Embryonic facial prominence (tissue), 1 donor: ENCODE data around the gene SAMM50.

Experiments
- DNase-seq: peaks from one replicate; pipeline ENCODE4 v3.0.0-alpha.2; 2016; ENCODE audit errors: extremely low spot score

The SAMM50 gene

DNA sequence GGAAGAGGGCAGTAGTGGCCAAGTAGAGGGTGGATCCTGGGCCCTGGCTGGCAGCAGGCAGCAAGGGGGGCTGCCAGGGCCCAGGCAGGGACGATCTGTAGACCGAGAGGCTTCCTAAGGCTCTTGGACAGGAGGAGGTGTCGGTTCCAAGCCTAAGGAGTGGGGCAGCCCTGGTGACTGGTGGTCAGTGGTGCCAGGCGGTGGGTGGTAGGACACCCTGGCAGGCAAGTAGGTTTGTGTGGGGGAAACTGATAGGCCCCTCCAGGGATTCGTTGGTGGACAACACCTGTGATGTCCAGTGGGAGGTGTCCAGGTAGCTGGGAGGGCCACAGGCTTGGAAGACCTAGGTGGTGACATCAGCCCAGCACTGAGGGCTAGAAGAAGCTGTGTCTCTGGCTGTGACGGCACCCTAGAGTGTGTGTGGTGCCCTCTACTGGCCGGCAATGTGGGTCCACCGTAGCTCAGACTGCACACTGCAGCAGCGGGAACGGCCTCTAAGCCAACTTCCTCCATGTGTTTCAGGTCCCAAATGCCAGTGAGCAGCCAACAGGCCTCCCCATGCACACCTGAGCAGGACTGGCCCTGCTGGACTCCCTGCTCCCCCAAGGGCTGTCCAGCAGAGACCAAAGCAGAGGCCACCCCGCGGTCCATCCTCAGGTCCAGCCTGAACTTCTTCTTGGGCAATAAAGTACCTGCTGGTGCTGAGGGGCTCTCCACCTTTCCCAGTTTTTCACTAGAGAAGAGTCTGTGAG lies 9.4 kb upstream of the SAMM50 start:
- DNase-seq, result no peak

GRCh38 chr22:43946384-43946667 lies 8.9 kb upstream of the SAMM50 start:
- DNase-seq, result no peak

GRCh38 chr22:43948836-43949406 lies 6.3 kb upstream of the SAMM50 start:
- DNase-seq, result no peak

DNA sequence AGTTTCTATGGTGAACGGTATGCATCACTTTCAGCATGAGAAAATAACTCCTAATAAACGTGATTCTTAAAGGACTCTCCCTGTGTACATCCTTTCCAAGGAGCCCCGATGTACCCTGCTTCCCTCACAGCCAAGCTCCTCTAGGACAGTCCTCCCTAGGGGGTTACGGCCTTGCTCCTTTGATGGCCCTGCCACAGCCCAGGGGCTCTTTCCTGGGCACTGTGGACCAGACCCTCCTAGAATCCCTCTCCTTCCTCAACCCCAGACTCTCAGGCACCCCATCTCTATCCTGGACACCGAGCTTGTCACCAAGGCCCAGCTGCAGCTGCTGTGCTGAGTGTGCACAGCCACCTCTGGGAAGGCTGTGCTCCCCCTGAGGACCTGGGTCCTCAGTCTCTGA lies 3.9 kb upstream of the SAMM50 start:
- no peak for DNase-seq

DNA sequence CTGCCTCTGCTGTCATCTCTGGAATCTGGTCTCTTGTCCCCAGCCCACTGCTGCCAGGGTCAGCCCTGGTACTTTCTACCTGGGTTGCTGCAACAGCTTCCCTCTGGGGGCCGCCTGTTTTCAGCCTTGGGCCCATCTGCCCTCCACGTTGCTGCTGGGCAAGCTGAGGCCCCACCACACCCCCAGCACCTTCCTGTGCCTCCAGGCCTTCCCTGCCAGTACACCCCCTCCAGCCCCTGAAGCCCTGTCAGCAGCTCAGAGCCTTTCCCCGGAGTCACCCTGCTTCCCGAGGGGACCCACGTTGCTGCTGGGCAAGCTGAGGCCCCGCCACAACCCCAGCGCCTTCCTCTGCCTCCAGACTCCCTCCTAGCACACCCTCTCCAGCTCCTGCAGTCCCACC lies 3.3 kb upstream of the SAMM50 start:
- DNase-seq, result no peak

- no peak for DNase-seq
Observed at GRCh38 chr22:43953988-43954785, 1.1 kb upstream of the SAMM50 start.

DNA sequence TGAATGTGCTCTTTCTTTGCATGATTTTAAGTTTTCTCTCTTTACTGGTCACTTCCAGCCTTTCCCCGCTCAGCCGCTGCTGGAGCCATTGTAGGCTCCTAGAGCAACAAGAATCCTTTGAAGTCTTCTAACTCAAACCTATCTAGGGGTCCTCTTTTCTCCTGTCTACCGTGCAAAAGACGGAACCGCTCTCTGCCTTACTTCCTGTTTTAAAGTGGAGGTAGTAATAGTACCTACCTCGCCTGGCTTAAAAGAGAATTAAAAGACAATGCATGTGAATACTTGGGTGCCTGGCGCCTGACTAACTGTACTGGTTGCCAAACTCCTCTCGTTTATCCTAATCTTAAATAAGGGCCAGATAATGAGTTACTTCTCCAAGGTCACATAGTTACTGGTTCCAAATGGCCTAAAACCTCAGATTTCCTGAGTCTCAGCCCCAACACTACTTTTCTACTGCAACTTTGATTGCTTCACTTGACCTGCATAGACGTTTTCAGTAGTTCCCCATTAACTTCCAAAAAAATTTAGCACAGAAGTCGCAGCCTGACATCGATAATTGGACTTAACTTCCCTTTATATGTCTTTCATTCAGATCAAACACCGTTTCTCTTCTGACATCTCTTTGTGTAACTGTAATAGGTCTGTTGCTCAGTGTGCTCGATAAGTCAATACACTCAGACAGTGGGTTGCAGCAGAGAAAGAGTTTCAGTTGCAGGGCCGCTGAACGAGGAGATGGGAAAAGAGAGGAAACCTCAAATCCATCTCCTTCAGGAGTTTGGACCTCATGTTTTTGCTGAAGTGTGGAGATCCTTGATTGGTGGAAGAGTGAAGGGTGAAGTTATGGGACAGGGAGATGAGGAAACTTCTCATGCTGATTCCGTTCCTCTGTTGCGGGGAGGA lies 891 bp downstream of the SAMM50 start:
- no peak for DNase-seq

DNA sequence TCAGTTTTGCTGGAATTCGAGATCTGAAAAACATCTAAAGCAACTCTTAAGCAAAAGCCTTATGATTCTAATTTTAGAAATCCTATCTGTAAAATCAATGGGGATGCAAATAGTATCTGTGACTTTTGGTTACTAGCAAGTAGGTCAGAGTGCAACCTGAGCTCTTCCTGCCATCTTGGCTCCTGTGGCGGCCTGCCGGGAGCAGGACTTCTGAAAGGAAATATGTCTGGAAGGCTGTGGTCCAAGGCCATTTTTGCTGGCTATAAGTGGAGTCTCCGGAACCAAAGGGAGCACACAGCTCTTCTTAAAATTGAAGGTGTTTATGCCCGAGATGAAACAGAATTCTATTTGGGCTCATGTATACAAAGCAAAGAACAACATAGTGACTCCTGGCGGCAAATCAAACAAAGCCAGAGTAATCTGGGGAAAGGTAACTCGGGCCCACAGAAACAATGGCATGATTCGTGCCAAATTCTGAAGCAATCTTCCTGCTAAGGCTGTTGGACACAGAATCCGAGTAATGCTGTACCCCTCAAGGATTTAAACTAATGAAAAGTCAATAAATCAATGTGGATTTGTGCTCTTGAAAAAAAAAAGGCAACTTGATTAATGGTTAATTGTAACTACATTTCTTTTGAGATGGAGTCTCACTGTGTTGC lies 1.7 kb downstream of the SAMM50 start:
- DNase-seq, result no peak

- no peak for DNase-seq
Observed at GRCh38 chr22:43957871-43958270, 2.6 kb downstream of the SAMM50 start.

DNA sequence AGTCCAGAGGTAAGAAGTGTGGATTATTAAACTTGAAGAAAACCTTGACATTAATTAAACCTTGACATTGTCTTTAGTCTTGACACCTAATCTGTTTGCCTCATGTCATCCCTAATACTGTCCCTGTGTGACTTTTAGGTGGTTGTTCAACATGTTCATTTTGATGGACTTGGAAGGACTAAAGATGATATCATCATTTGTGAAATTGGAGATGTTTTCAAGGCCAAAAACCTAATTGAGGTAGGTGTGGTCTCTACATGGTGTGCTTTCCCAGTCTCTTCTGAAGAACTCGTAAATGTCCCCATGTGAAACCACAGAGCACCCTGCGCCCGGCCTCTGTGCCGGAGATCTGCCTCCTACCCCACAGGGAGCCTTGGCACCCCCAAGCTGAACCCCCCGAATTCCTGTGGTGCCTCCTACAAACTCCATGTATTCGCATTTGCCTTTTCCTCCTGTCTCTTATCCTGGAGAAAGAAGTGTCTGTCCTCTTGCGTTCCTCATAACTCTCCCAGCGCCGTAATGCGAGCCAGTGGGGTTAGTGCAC lies 9.1 kb downstream of the SAMM50 start:
- DNase-seq, result no peak

DNA sequence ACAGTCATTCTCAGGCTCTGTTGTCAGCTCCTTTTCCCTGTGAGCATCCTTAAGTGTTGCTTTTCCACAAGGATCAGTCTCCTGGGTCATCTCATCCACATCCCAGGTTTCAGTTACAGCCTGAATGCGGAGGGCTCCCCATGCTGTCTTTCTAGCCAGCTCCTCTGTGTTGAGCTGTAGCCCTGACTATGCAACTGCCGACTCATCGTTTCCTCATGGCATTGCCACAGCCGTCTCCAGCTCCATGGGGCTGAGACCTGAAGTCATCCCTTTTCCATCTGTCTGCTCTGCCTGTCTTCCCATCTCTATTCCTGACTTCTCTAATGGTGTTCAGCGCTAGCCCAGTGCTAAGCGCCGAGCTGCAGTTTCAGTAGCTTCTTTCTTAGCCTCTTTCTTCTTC lies 11.8 kb downstream of the SAMM50 start:
- no peak for DNase-seq

DNA sequence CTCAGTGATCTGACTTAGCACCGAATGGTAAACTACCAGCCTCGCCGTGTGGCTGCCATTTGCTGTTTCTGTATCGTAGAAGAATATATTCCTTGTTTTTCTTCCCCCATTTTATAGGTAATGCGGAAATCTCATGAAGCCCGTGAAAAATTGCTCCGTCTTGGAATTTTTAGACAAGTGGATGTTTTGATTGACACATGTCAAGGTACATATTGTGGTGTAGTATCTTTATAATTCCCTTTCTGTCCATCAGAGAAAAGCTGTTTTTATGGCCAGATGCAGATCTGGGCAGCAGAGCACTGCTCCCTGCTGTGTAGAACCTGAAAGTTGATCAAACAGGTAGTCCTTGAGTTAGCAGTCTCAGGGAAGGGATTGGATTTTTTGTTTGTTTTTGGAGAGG lies 13.4 kb downstream of the SAMM50 start:
- DNase-seq, result no peak

GRCh38 chr22:43969021-43969878 lies 14.0 kb downstream of the SAMM50 start:
- DNase-seq, result no peak

DNA sequence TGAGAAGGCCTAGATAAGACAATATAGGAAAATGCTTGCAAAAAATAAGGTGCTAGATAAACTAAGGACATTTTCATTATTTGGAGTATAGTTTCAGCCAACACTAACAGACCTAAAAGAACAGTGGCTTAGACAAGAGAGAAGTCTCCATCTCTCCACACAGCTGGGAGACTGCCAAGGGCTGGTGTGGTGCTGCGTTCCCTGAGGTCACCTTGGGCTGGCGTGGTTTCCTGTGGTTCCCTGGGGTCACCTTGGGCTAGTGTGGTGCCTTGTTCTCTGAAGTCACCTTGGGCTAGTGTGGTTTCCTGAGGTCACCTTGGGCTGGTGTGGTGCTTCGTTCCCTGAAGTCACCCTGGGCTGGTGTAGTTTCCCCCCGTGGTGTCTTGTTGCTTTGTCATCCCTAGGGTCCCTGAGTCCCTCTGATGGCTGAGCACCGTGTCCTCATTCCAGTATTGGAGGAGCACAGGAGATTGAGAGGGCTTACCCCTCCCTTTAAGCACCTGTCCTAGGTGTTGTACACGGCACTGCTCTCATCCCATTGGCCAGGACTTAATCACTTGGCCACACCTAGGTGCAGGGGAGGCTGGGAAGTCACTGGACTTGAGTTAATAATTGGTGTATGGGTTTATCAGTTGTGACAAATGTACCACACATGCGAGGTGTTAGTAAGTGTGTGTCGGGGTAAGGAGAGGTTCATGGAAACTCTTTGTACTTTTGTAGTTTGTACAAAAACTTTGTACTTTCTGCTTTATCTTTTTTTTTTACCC lies 14.9 kb downstream of the SAMM50 start:
- no peak for DNase-seq

- no peak for DNase-seq
Observed at GRCh38 chr22:43971112-43971511, 15.9 kb downstream of the SAMM50 start.

DNA sequence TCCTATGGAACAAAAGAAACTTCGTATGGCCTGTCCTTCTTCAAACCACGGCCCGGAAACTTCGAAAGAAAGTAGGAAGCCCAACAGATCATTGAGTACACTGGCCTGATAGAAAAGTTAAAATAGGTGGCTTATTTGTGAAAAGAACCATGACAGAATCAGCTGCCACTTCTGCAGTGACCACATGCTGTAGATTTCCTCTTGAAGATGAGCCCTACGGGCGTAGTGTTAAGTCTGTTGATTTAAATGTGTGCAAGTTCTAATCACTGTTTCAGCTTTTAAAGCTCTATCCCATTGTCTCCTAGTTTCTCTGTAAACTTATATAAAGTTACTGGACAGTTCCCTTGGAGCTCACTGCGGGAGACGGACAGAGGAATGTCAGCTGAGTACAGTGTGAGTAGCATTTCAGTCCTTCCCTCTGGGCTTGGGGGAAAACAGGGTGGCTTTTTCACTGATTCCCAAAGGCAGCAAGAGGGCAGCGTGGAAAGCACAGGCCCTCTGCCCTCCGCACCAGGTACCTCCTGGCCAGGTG lies 17.8 kb downstream of the SAMM50 start:
- DNase-seq, result no peak

GRCh38 chr22:43974028-43974545 lies 18.8 kb downstream of the SAMM50 start:
- no peak for DNase-seq

DNA sequence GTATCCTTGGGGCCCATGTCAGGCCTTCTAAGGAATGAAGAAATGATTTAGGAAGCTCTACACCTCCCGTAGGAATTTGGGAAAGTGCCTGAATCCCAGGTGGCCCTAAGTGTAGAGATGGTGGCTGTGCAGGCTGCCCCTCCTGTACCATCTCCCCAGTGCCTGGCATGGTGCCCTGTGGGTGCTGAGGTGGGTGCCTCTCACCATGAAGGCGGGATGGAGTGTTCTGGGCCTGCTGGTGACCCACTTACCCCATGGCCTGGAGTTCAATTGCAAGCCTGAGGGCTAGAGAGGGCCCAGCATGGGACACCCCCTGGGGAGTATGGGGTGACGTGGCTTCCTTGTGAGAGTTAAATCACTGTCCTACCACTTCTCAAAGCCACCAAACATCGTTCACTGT lies 19.8 kb downstream of the SAMM50 start:
- DNase-seq, result no peak
